Right ventricle myocardium inferior (tissue), 1 donor: ENCODE results near the gene ALOX12. TPM values are rescaled to one million over a fixed set of nuclear protein-coding genes. Genes with fewer than 3 reads are reported as not detected.
A peak's percentile ranks its signal among the peaks of the same experiment; 100 is the strongest.
"Not testable (repeated sequence)": the region's sequence is repeated elsewhere in the genome, so short reads cannot be mapped to it uniquely, and the experiment has no call there.

Experiments used
- ATAC-seq: fragments of 200-7000 bp; cut with Tn5 transposase; one replicate; pipeline ENCODE4 v1.9.1; 2020; ENCODE audit warnings: mild to moderate bottlenecking, moderate library complexity
- DNase-seq: peaks from one replicate; pipeline ENCODE4 v3.0.0; 2021; ENCODE audit errors: missing footprints
- intact Hi-C: fragments of 100-400 bp; cut with DNase I; formaldehyde crosslinking; loops from one replicate; pipeline ENCODE4 v1.11.0; 2022
- total RNA-seq: library from RNA; stranded (reverse); fragmentation: NEBNext Ultra II Directional; extraction: Animal tissue kit (Norgen Biotek cat#: 25700); gene quantifications from one replicate; pipeline ENCODE4 v1.2.1, GENCODE V29; 2021
- donor health status: DM: no; HTN: yes; CAD: no; lungs with severe emphysema.

Gene ALOX12
- total RNA-seq, 1 donor from 2014 or later: 0.11 TPM

GRCh38 chr17:7038025-7038862, 42.4 kb downstream of the ALOX12 start:
- intact Hi-C loops: no loop called here
- ATAC-seq (no peak), DNase-seq (no peak)

GRCh38 chr17:7039832-7040231, 44.0 kb downstream of the ALOX12 start:
- intact Hi-C loops: no loop called here
- no peak for ATAC-seq

GRCh38 chr17:7041607-7042500, 46.0 kb downstream of the ALOX12 start:
- DNase-seq (no peak), ATAC-seq (no peak)
- intact Hi-C loops: no loop called here

More at GRCh38 chr17:7039832-7040231, 44.0 kb downstream of the ALOX12 start:
- DNase-seq: no peak

- DNase-seq: no peak
- ATAC-seq: no peak
- intact Hi-C loops: no loop called here
Measured at GRCh38 chr17:7042501-7043181, 46.8 kb downstream of the ALOX12 start.

GRCh38 chr17:7043182-7043496, 47.3 kb downstream of the ALOX12 start:
- DNase-seq (no peak), ATAC-seq (peak; percentile 52)
- intact Hi-C loops: no loop called here

- peak; percentile 55 for ATAC-seq
- DNase-seq: peak; percentile 75
- intact Hi-C loops: no loop called here
Measured at GRCh38 chr17:7043497-7044198, 47.8 kb downstream of the ALOX12 start, which contains the start of gene SLC16A11. Gene SLC16A11 (minus strand): TSS chr17:7044092. CDS start chr17:7043513, 579 bp downstream.

GRCh38 chr17:7045492-7046126, 49.8 kb downstream of the ALOX12 start:
- intact Hi-C loops: loop anchor here (1.0 to 2.0 kb wide), 2 partner anchors 91 to 131 kb away; no protein-coding TSS in a partner anchor
- no peak for DNase-seq
- ATAC-seq: peak; percentile 48

GRCh38 chr17:7046127-7046724, 50.4 kb downstream of the ALOX12 start:
- intact Hi-C loops: loop anchor here (1.0 to 2.0 kb wide), 2 partner anchors 90 to 131 kb away; no protein-coding TSS in a partner anchor
- ATAC-seq: no peak
- DNase-seq: no peak

- DNase-seq, ATAC-seq: not testable (repeated sequence)
- intact Hi-C loops: loop anchor here (1.0 to 2.0 kb wide), 2 partner anchors 89 to 130 kb away; no protein-coding TSS in a partner anchor
Measured at GRCh38 chr17:7046725-7047397, 51.0 kb downstream of the ALOX12 start.

GRCh38 chr17:7047566-7047965, 51.7 kb downstream of the ALOX12 start:
- DNase-seq (no peak), ATAC-seq (no peak)
- intact Hi-C loops: loop anchor here (2.0 kb wide), 1 partner anchor 129 kb away; no protein-coding TSS in a partner anchor

- ATAC-seq (no peak), DNase-seq (no peak)
- intact Hi-C loops: no loop called here
Measured at GRCh38 chr17:7048968-7049367, 53.1 kb downstream of the ALOX12 start.

- intact Hi-C loops, ATAC-seq, DNase-seq: not testable (repeated sequence)
Measured at GRCh38 chr17:7050583-7050982, 54.7 kb downstream of the ALOX12 start.

GRCh38 chr17:7056386-7056785, 60.5 kb downstream of the ALOX12 start:
- ATAC-seq (no peak), DNase-seq (no peak)
- intact Hi-C loops: no loop called here

GRCh38 chr17:7058831-7059447, 63.1 kb downstream of the ALOX12 start:
- no peak for ATAC-seq
- intact Hi-C loops: no loop called here
- DNase-seq: no peak
